Keratinocyte (primary cell): Measurements from ENCODE around the gene CPSF3.

Experiments
- EZH2 ChIP-seq: IDR thresholded peaks from one replicate; pipeline ENCODE4 v1.6.1; 2012; ENCODE audit warnings: inconsistent platforms, mild to moderate bottlenecking, low read length, moderate library complexity
- TF ChIP-seq, protein P1 (sequence below), 3 experiments: IDR thresholded peaks in 1 of 3; conservative IDR thresholded peaks in 1 of 3; optimal IDR thresholded peaks in 1 of 3; 2 replicates in 2 of 3; 3 replicates in 1 of 3; pipeline versions ENCODE3 to v1.5.1; 2011; ENCODE audit warnings: low read length in 3 of 3, mild to moderate bottlenecking in 3 of 3, moderate library complexity in 2 of 3, control low read depth in 1 of 3, inconsistent platforms in 1 of 3; ENCODE audit not compliant: insufficient read depth in 2 of 3; ENCODE audit errors: extremely low read depth in 1 of 3

DNA sequence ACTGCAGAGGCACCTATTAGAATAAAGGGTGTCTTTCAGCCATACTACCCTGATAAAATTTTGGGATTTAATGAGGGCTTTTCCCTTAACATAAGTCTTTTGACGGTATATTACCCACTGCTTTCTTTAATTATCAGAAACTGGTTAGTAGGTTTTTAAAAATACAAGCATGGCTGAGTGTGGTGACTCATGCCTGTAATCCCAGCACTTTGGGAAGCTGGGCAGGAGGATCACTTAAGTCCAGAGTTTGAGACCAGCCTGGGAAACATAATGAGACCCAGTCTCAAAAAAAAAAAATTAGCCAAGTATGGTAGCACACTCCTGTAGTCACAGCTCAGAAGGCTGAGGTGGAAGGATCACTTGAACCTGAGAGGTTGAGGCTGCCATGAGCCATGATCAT is 16.1 kb downstream of the CPSF3 start:
- TF ChIP-seq, protein P1, sequence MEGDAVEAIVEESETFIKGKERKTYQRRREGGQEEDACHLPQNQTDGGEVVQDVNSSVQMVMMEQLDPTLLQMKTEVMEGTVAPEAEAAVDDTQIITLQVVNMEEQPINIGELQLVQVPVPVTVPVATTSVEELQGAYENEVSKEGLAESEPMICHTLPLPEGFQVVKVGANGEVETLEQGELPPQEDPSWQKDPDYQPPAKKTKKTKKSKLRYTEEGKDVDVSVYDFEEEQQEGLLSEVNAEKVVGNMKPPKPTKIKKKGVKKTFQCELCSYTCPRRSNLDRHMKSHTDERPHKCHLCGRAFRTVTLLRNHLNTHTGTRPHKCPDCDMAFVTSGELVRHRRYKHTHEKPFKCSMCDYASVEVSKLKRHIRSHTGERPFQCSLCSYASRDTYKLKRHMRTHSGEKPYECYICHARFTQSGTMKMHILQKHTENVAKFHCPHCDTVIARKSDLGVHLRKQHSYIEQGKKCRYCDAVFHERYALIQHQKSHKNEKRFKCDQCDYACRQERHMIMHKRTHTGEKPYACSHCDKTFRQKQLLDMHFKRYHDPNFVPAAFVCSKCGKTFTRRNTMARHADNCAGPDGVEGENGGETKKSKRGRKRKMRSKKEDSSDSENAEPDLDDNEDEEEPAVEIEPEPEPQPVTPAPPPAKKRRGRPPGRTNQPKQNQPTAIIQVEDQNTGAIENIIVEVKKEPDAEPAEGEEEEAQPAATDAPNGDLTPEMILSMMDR (optimal IDR thresholded peaks at IDR 0.05 in 1 of 3, IDR thresholded peaks at IDR 0.05 in 1 of 3, conservative IDR thresholded peaks at IDR 0.05 in 1 of 3; ENCODE audit: extremely low read depth in 1 of 3, insufficient read depth in 2 of 3, low read length in 3 of 3), result no peak
- TF ChIP-seq EZH2, result no peak
